Muscle of back (tissue), 11 donors: ENCODE results near the gene CCDC154. TPM values are rescaled to one million over a fixed set of nuclear protein-coding genes. Genes with fewer than 3 reads are reported as not detected.

Source experiments
- DNase-seq, 3 donors: peaks; one replicate each; pipeline versions ENCODE4 v3.0.0 to v3.0.0-alpha.2; 2013
- polyA plus RNA-seq, 10 donors: library from polyadenylated mRNA; unstranded; fragments of 120-200 nt; gene quantifications; one replicate each; pipeline ENCODE4 v1.2.1, GENCODE V29; 2013; ENCODE audit not compliant: insufficient read length in 10 of 10

Gene CCDC154
- polyA plus RNA-seq, 10 donors: 0.68 to 2.7 (median 1.6) TPM

GRCh38 chr16:1393613-1394176 is 50.7 kb downstream of the CCDC154 start:
- no peak for DNase-seq

- DNase-seq: no peak
Observed at GRCh38 chr16:1392826-1393225, 51.5 kb downstream of the CCDC154 start.

- no peak for DNase-seq
Observed at GRCh38 chr16:1390239-1390779, 54.0 kb downstream of the CCDC154 start.

GRCh38 chr16:1389762-1390161 is 54.6 kb downstream of the CCDC154 start:
- no peak for DNase-seq

- DNase-seq: no peak
Observed at GRCh38 chr16:1387331-1387730, 57.0 kb downstream of the CCDC154 start.

GRCh38 chr16:1385232-1385631 is 59.1 kb downstream of the CCDC154 start:
- no peak for DNase-seq

Other genes starting within 250 kb of the CCDC154 start
- 1 to 10 TPM in 8 of 10 donors, under 1 TPM in 2; 0.49 to 2.0 (median 1.3) TPM for gene TPSG1, start 219.3 kb downstream of the CCDC154 start, polyA plus RNA-seq
- gene TPSB2, start 214.4 kb downstream of the CCDC154 start, polyA plus RNA-seq: 1 to 10 TPM in 9 of 10 donors, under 1 TPM in 1; 0.34 to 6.3 (median 2.6) TPM
- gene TPSAB1, start 203.9 kb downstream of the CCDC154 start, polyA plus RNA-seq: 1 to 10 TPM in 9 of 10 donors, under 1 TPM in 1; 0.67 to 7.3 (median 2.6) TPM
- 1 to 10 TPM in 2 of 10 donors, under 1 TPM in 3, not detected in 5; 0.33 to 1.2 (median 0.91) TPM for gene TPSD1, start 188.5 kb downstream of the CCDC154 start, polyA plus RNA-seq
- gene UBE2I, start 134.9 kb downstream of the CCDC154 start, polyA plus RNA-seq: 100 to 1,000 TPM in 4 of 10 donors, 10 to 100 TPM in 6; 89.9 to 116 (median 99.7) TPM
- 1 to 10 TPM in 2 of 10 donors, under 1 TPM in 8; 0.40 to 1.2 (median 0.81) TPM for gene BAIAP3, start 110.9 kb downstream of the CCDC154 start, polyA plus RNA-seq
- 10 to 100 TPM; 35.9 to 54.8 (median 44.5) TPM for gene TSR3, start 92.7 kb downstream of the CCDC154 start, polyA plus RNA-seq
- 10 to 100 TPM; 21.1 to 43.0 (median 36.4) TPM for gene GNPTG, start 92.6 kb downstream of the CCDC154 start, polyA plus RNA-seq
- gene UNKL, start 29.9 kb downstream of the CCDC154 start, polyA plus RNA-seq: 10 to 100 TPM in 1 of 10 donors, 1 to 10 TPM in 9; 4.4 to 13.3 (median 7.1) TPM
- gene UQCC4, start 23.8 kb downstream of the CCDC154 start, polyA plus RNA-seq: 10 to 100 TPM in 6 of 10 donors, 1 to 10 TPM in 4; 8.1 to 13.5 (median 10.3) TPM
- gene PERCC1, start 13.5 kb downstream of the CCDC154 start, polyA plus RNA-seq: under 1 TPM in 3 of 10 donors, not detected in 7; 0.18 to 0.29 (median 0.19) TPM
- gene CLCN7, start 30.5 kb upstream of the CCDC154 start, polyA plus RNA-seq: 10 to 100 TPM; 19.8 to 37.5 (median 28.3) TPM
- gene PTX4, start 44.4 kb upstream of the CCDC154 start, polyA plus RNA-seq: 1 to 10 TPM in 2 of 10 donors, under 1 TPM in 8; 0.13 to 1.5 (median 0.53) TPM
- 10 to 100 TPM; 16.5 to 33.9 (median 27.0) TPM for gene TELO2, start 48.8 kb upstream of the CCDC154 start, polyA plus RNA-seq
- gene TMEM204, start 89.1 kb upstream of the CCDC154 start, polyA plus RNA-seq: 10 to 100 TPM; 10.3 to 21.1 (median 15.1) TPM
- gene IFT140, start 167.5 kb upstream of the CCDC154 start, polyA plus RNA-seq: 10 to 100 TPM in 7 of 10 donors, 1 to 10 TPM in 3; 9.6 to 15.8 (median 10.7) TPM
- 10 to 100 TPM; 10.5 to 20.8 (median 14.9) TPM for gene CRAMP1, start 167.8 kb upstream of the CCDC154 start, polyA plus RNA-seq
- gene JPT2, start 233.7 kb upstream of the CCDC154 start, polyA plus RNA-seq: 10 to 100 TPM; 31.0 to 53.6 (median 40.0) TPM